ENCODE results near the gene ASRGL1.
A peak's percentile ranks its signal among the peaks of the same experiment; 100 is the strongest.
"Not testable (repeated sequence)": the region's sequence is repeated elsewhere in the genome, so short reads cannot be mapped to it uniquely, and the experiment has no call there.

ASRGL1 gene

DNA sequence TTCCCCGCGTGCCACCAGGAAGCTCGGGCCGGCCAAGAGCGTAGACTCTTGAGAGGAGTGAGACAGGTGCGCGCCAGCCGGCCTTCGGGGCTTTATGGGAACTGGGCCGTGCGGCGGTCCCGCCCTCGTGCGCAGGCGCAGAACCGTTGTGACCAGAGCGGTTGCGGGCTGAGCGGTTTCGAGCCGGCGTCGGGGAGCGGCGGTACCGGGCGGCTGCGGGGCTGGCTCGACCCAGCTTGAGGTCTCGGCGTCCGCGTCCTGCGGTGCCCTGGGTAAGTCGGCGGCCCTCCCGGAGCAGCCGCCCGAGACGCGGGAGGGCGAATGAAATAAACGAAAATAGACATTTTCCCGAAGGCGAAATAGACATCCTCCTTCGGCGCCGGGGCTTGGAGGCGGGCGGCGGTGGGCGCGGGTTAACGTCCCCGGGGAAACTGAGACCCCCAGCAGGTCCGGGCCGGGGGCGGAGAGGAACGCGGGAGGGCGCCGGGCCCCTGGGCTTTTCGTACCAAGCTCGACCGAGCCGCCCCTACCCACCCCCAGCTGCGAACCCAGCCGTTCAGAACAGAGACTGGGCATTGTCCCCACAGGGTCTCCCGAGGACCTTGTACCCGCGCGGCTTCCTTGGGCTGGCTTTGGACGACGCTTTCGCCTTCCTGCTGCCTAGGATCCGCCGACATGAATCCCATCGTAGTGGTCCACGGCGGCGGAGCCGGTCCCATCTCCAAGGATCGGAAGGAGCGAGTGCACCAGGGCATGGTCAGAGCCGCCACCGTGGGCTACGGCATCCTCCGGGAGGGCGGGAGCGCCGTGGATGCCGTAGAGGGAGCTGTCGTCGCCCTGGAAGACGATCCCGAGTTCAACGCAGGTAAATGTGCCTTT is at the start of gene ASRGL1:
TSS of gene ASRGL1 (plus strand) at position 146 of the 879 bp plus-strand sequence. CDS start at position 676, 530 bp downstream.
- DNase-seq = peak; percentile 69

DNA sequence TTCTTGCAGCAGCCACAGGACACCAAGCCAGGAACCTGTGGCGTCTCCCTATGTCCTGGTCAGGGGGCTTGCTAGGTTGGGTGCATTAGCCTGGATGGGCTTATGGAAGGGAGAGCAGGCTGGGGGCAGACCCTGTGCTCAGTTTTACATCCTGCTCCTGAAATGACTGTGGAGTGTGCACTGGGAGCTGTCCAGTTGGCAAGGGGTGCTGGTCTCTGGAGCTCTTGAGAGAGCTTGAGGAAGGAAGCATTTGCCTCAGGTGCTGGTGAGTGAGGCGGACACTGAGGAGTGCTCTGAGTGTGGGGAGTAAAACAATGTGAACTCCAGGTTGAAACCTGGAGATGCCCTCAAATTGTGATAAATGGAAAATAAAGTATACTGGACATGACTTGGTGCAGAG is 41.7 kb upstream of the ASRGL1 start:
- DNase-seq = no peak

DNA sequence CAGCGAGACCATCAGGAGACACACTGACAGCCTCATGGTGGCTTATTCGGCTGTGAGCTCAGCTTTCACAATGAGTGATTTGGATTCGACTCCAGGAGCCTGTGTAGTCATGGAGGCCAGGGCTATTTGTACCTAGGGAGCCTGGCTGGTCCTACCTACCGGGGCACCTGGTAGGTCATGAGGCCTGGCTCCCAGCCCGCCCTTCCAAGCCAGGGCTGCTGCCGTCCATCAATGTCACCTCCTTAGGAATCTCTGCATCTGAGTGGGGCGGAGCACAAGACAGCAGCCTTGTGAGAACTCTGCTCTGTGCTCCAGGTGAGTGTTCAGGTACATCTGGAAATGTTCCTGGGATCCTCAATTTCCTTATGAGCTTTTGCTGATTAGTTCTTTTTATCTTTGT is 38.3 kb upstream of the ASRGL1 start, which contains the start of gene SCGB1D4:
TSS of gene SCGB1D4 (minus strand) at position 101 of the 400 bp plus-strand sequence. CDS start at position 36, 65 bp downstream.
- no peak for DNase-seq

DNA sequence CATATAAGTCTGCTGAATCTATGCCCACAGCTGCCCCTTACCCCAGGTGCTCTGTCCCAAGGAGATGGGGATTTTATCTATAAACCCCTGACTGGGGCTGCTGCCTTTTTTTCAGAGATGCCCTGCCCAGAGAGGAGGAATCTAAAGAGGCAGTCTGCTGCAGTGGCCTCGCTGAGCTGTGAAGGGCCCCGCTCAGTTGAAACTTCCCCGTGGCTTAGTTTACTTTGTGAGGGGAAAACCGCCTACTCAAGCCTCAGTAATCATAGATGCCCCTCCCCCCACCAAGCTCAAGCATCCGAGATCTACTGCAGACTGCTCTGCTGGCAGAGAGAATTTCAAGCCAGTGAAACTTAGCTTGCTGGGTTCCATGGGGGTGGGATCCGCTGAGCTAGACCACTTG is 31.0 kb upstream of the ASRGL1 start:
- no peak for DNase-seq

DNA sequence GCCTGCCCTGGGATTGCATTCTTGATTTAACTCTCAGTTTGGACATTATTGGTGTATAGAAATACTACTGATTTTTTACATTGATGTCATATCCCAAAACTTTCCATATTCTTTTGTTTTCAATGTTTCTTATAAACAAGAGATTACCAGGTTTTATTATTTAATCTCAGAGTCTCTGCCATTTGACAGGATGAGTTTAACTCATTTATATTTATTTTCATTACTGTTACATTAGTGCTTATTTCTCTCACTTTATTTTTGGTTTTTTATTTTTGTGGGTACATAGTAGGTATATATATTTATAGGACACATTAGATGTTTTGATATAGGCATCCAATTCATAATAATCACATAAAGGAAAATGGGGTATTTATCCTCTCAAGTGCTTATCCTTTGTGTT is 29.3 kb upstream of the ASRGL1 start:
- DNase-seq = no peak

DNA sequence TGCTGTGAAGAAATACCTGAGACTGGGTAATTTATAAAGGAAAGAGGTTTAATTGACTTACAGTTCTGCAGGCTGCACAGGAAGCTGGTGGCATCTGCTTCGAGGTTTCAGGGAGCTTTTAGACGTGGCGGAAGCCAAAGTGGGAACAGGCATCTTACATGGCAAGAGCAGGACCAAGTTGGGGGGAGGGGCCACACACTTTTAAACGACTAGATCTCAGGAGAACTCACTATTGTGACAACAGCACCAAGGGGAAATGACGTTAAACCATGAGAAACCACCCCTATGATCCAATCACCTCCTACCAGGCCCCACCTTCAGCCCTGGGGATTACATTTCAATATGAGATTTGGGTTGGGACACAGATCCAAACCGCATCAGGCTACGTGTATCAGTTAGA is 27.3 kb upstream of the ASRGL1 start:
- DNase-seq = no peak

DNA sequence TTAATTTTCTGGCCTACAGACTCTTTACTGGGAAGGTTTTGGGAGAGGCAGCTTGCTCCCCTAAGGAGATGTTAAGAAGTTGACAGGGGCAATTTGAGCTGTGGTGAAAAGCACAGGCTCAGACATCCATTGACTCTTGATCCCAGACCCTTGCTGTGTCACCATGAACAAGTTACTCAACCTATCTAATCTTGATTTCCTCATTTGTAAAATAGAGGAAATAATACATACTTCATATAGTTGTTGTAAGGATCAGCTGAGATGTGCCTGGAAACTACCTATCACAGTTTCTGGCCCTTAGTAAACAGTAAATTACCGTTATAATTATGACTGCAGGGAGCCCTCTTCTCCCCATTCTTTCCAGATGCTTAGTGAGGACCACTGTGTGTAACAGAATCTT is 21.8 kb upstream of the ASRGL1 start:
- DNase-seq = no peak

DNA sequence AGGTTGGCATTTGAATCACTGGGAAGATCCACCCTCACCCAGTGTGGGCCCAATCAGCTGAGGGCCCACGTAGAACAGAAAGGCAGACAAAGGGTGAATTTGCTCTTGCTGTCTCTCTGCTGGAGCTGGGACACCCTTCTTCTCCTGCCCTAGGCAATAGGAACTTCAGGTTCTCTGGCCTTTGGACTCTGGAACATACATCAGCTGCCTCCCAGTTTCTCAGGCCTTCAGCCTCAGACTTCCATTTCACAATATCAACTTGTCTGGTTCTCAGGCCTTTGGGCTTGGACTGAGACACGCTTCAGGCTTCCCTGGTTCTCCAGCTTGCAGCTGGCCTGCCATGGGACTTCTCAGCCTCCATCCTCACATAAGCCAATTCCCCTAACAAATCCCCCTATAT is 14.7 kb upstream of the ASRGL1 start:
- no peak for DNase-seq

DNA sequence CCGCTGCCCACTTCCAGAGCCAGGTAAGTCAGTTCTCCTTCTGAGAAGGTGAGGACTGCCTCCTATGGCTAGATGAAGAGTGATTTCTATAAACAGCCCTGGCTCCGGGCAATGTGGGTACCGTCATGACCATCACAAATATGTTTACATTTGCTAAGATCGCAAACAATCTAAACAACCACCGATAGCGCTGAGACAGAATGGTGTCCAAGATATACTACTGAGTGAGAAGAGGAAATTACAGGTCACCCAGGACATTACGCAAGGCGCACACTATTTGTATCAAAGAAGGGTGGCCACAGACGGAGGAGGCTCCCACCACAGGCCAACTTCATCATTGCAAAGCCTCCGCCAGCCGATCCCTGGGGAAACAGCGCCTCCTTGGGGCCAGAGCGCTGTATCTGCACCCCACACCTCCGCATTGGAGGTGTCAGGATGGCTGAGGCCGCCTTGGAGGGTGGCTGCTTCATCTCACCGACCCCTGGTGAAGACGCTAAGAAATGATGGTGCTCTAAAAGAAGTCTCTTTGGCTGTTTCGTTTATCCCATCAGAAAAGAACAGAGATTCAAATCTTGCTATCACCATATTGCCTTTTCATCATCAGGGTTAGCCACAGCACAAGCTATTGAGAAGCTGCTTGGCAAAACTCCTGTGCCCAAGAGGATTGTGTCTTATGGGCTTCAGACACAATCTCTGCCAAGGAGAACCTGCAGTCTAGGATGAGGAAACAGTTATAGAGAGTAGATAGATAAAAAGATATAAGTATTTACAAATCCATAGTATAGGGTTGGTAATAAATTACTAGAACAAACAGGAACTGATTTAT is 12.3 kb upstream of the ASRGL1 start:
- DNase-seq = peak; percentile 61

DNA sequence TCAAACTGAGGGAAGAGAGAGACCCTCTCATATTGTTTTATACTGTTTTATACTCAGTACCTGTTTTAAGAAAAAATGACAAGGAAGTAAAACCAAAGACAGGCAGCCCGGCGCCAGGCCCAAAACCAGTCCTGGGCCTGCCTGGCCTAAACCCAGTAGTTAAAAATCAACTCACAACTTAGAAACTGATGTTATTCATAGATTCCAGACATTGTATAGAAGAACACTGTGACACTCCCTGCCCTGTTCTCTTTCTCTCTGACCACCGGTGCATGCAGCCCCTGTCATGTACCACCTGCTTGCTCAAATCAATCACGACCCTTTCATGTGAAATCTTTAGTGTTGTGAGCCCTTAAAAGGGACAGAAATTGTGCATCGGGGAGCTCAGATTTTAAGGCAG is 11.5 kb upstream of the ASRGL1 start:
- not testable (repeated sequence) for DNase-seq

DNA sequence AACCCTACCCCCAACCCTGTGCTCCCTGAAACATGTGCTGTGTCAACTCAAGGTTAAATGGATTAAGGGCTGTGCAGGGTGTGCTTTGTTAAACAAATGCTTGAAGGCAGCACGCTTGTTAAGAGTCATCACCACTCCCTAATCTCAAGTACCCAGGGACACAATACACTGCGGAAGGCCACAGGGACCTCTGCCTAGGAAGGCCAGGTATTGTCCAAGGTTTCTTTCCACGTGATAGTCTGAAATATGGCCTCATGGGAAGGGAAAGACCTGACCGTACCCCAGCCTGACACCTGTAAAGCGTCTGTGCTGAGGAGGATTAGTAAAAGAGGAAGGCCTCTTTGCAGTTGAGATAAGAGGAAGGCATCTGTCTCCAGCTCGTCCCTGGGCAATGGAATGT is 10.5 kb upstream of the ASRGL1 start:
- not testable (repeated sequence) for DNase-seq

DNA sequence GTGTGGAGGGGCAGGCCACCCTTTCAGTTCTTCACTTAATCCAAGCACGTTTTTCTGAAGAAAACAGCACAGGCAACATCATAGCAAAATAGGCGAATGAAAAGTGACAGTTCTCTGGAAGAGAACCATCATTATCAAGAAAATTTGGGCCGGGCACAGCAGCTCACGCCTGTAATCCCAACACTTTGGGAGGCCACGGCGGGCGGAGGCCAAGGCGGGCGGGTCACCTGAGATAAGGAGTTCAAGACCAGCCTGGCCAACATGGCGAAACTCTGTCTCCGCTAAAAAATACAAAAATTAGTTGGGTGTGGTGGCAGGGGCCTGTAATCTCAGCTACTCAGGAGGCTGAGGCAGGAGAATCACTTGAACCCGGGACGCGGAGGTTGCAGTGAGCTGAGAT is 9.7 kb upstream of the ASRGL1 start:
- not testable (repeated sequence) for DNase-seq

DNA sequence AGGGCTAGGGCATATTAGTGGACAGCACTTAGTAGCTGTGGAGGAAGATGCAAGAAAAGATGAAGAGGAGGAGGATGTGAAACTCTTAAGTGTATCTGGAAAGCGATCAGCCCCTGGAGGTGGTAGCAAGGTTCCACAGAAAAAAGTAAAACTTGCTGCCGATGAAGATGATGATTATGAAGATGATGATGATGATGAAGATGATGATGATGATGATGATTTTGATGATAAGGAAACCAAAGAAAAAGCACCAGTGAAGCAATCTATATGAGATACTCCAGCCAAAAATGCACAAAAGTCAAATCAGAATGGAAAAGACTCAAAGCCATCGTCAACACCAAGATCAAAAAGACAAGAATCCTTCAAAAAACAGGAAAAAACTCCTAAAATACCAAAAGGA is 6.0 kb upstream of the ASRGL1 start:
- not testable (repeated sequence) for DNase-seq

DNA sequence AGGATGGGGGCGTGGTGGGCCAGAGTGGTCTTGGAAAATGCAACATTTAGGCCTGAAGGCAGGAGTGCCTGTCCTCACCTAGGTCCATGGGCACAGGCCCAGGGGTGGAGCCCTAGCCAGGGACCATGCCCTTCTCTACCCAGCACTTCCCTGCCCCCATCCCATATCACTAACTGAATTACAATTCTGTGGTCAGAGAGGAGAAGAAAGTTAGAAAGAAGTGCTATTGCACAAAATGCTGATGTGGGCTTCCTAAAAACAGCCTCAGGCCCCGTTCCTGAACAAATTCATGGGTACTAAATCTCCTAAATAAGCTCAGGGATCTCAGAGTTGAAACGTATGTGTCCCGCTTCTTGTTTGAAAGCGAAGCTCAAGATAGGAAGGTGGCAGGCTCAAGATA is 3.5 kb upstream of the ASRGL1 start:
- DNase-seq = no peak

DNA sequence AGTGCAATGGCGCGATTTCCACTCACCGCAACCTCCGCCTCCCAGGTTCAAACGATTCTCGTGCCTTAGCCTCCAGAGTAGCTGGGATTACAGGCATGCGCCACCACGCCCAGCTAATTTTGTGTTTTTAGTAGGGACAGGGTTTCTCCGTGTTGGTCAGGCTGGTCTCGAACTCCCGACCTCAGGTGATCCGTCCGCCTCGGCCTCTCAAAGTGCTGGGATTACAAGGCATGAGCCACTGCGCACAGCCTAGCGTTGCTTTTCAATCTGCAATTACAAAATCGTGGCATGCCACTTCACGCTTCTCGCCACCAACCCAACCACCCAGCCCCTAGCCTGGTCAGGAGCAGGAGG is 322 bp upstream of the ASRGL1 start:
- DNase-seq = not testable (repeated sequence)

DNA sequence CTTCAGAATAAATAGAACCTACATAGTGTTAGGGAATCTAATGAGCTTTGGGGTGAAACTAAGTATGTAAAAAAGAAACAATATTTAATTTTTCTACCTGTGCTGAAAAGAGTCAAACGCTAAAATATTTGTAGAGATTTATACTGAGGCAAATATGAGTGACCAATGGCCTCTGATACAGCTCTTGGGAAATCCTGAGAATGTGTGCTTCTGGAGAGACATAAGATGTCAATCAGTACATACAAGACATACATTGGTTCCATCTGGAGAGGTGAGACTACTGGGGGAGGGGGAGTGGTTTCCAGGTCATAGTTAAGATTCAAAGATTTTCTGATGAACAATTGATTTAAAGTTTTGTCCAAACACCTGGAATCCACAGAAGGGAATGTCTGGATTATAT is 970 bp downstream of the ASRGL1 start:
- DNase-seq = no peak

DNA sequence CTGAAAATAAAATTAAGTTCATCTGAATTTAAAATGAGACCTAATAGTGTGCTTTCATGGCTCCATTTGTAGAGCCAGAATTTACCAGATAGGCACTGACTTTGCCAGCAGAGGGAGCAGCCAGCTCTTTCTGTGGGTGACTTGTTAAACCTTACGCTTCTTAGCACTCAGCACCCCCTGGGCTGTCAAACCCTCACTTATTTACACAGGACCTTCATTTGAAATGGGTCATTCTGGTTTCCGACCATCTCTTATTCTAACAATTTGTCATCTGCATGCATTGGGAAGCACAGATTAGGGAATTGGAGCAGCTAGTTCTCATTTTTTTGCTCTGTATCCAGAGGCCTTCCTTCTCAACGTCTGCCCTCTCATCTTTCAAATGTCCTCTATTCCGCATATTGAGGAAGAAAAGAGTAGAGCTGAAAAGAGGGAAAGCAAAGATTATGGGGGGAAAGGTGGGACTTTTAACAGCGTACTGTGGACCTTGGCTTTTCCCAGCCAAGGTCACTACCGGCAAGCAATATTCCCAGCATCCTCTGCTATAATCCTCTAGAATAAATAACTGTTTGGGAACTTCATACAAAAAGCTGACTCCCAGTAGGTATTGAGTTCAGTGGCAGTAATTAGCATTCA is 3.1 kb downstream of the ASRGL1 start:
- peak; percentile 74 for DNase-seq

DNA sequence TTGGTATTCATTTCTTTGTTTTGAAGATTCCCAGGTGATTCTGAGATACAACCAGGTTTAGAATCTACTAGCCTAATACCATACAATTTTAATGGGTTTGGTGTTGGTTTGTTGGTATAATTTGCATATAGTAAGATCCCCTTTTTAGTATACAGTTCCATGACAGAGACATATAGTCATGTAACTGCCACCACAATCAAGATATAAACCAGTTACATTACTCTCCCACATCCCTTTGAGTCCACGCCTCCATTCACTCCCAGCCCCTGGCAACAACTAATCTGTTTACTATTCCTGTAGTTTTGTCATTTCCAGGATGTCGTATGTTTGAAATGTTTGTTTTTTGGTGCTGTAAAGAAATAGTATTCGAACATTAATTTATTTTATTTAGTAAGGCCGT is 4.3 kb downstream of the ASRGL1 start:
- DNase-seq = no peak

DNA sequence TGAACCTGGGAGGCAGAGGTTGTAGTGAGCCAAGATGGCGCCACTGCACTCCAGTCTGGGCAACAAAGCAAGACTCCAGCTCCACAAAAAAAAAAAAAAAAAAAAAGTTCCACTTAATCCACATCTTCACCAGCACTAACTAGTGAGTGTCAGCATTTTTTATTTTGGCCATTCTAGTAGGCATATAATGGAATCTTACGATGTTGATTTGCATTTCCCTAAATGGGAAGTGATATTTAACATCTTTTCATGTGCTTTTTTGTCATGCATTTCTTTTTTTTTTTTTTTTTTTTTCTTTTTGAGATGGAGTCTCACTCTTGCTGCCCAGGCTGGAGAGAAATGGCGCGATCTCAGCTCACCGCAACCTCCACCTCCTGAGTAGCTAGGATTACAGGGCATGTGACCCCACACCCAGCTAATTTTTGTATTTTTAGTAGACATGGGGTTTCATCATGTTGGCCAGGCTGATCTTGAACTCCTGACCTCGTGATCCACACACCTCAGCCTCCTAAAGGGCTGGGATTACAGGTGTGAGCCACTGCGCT is 6.5 kb downstream of the ASRGL1 start:
- DNase-seq = not testable (repeated sequence)

DNA sequence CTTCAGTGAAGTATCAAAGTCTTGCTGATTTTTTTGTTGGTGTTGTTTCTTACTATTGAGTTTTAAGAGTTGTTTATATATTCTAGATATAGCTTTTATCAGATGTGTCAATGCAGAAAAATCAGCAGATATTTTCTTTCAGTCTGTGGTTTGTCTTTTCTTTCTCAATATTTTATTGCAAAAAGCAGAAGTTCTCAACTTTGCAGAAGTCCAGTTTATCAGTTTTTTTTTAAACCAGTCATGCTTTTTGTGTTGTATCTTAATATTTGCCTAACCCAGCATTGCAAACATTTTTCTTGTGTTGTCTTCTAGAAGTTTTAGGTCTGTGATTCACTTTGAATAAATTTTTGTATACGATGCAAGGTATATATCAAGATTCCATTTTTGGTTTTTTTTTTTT is 7.0 kb downstream of the ASRGL1 start:
- no peak for DNase-seq

DNA sequence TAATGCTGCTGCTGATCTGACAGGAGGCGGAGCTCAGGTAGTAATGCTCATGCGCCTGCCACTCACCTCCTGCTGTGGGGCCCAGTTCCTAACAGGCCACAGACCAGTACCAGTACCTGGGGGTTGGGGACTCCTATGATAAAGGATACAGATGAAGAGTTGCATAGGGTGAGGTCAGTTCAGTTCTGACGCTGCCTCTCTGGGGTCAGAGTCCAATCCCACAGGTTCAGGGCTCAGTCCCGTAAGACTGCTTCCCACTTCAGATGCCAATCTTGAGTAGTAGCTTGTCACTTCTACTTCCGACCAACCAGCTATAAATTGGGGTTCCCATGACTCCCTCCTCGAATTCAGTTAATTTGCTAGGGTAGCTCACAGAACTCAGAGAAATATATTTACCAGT is 8.6 kb downstream of the ASRGL1 start:
- DNase-seq = no peak

DNA sequence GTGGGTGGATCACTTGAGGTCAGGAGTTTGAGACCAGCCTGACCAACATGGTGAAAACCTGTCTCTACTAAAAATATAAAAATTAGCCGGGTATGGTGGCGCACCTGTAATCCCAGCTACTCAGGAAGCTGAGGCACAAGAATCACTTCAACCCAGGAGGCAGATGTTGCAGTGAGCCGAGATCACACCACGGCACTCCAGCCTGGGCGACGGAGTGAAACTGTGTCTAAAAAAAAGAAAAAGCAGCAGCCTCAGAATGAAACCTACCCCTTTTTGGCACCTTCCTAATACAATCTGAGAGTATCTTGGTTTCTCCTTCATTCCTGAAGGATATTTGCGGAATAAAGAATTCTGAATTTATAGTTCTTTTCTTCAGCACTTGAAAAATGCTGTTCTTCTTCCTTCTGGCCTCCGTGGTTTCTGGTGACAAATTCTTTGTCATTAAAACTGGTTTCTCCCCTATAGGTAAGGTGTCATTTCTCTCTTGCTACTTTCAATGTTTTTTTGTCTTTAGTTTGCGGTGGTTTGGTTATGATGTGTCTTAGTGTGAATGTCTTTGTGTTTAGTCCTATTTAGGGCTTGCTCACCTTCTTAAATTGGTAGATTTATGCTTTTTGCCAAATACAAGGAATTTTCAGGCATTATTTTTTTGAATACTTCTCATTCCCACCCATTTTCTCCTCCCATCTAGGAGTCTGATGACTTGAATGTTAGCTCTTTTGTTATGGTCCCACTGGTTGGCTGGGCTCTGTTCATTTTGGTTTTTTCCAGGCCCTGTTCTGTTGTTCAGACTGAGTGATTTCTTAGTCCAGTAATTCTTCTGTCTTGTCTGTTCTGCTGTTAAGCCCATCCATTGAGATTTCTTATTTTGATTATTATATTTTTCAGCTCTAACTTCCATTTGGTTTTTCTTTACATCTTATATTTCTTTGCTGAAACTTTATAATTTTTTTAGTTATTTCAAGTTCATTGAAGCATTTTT is 15.4 kb downstream of the ASRGL1 start:
- no peak for DNase-seq
